WTC11 (cell line): ENCODE measurements around the gene CFAP90.

Experiments
- CBFB ChIP-seq: sonication (generic); formaldehyde crosslinking; IDR thresholded peaks from 2 replicates; pipeline ENCODE4 v1.8.1; 2022; ENCODE audit warnings: mild to moderate bottlenecking, low read depth, missing genetic modification reagents
- CREM ChIP-seq: sonication (generic); formaldehyde crosslinking; IDR thresholded peaks from 2 replicates; pipeline ENCODE4 v1.8.1; 2022; ENCODE audit warnings: mild to moderate bottlenecking, missing genetic modification reagents, moderate library complexity
- CTCF ChIP-seq: fragments of 200-600 bp; IDR thresholded peaks from 2 replicates; pipeline ENCODE4 v1.8.0; 2022; ENCODE audit warnings: antibody characterized with exemption
- ETV6 ChIP-seq: sonication (generic); formaldehyde crosslinking; IDR thresholded peaks from 2 replicates; pipeline ENCODE4 v1.8.1; 2022; ENCODE audit warnings: mild to moderate bottlenecking, missing genetic modification reagents
- FOXJ3 ChIP-seq: sonication (generic); formaldehyde crosslinking; IDR thresholded peaks from 2 replicates; pipeline ENCODE4 v1.9.0; 2021; ENCODE audit warnings: missing genetic modification reagents, mild to moderate bottlenecking, borderline replicate concordance
- IRF2 ChIP-seq: sonication (generic); formaldehyde crosslinking; IDR thresholded peaks from 2 replicates; pipeline ENCODE4 v1.8.0; 2022; ENCODE audit warnings: low read depth, missing genetic modification reagents, borderline replicate concordance
- NR2C2 ChIP-seq: sonication (generic); formaldehyde crosslinking; IDR thresholded peaks from 2 replicates; pipeline ENCODE4 v1.8.0; 2022; ENCODE audit warnings: mild to moderate bottlenecking, missing genetic modification reagents
- PRDM15 ChIP-seq: sonication (generic); formaldehyde crosslinking; IDR thresholded peaks from 2 replicates; pipeline ENCODE4 v1.8.0; 2022; ENCODE audit warnings: missing genetic modification reagents
- SMAD3 ChIP-seq: sonication (generic); formaldehyde crosslinking; IDR thresholded peaks from 2 replicates; pipeline ENCODE4 v1.8.0; 2022; ENCODE audit warnings: missing genetic modification reagents, mild to moderate bottlenecking, borderline replicate concordance
- USF2 ChIP-seq: sonication (generic); formaldehyde crosslinking; IDR thresholded peaks from 2 replicates; pipeline ENCODE4 v1.8.1; 2023; ENCODE audit warnings: mild to moderate bottlenecking, missing genetic modification reagents, moderate library complexity
- ZNF121 ChIP-seq: sonication (generic); formaldehyde crosslinking; IDR thresholded peaks from 2 replicates; pipeline ENCODE4 v1.8.0; 2023; ENCODE audit warnings: missing genetic modification reagents
- ZNF232 ChIP-seq: sonication (generic); formaldehyde crosslinking; IDR thresholded peaks from 2 replicates; pipeline ENCODE4 v1.8.0; 2022; ENCODE audit warnings: mild to moderate bottlenecking, missing genetic modification reagents

GRCh38 chr5:7811715-7812114 is 39.2 kb downstream of the CFAP90 start:
- TF ChIP-seq IRF2 (no peak), SMAD3 (CRISPR knock-in tag) (no peak), CTCF (no peak), NR2C2 (CRISPR knock-in tag) (no peak), USF2 (CRISPR knock-in tag) (no peak), ETV6 (CRISPR knock-in tag) (no peak), PRDM15 (CRISPR knock-in tag) (no peak), ZNF232 (no peak), ZNF121 (CRISPR knock-in tag) (no peak), CREM (CRISPR knock-in tag) (no peak), FOXJ3 (CRISPR knock-in tag) (no peak), CBFB (CRISPR knock-in tag) (no peak)
